Testis (tissue), 3 donors: ENCODE measurements around the gene CABCOCO1. TPM values are rescaled to one million over a fixed set of nuclear protein-coding genes. Genes with fewer than 3 reads are reported as not detected.

Experiments used
- DNase-seq: peaks from one replicate; pipeline ENCODE4 v3.0.0-alpha.2; 2019
- H3K27ac ChIP-seq, 2 donors: fragments of 200-600 bp; sonication (generic); one replicate each; pipeline ENCODE4 v1.5.1; 2019
- H3K27me3 ChIP-seq: fragments of 200-600 bp; sonication (generic); one replicate; pipeline ENCODE4 v1.5.1; 2019
- H3K36me3 ChIP-seq: fragments of 200-600 bp; sonication (generic); one replicate; pipeline ENCODE4 v1.5.1; 2017; ENCODE audit warnings: low read depth; ENCODE audit errors: missing control alignments
- H3K4me1 ChIP-seq: fragments of 200-600 bp; sonication (generic); one replicate; pipeline ENCODE4 v1.5.1; 2019
- H3K4me3 ChIP-seq, 2 donors: fragments of 200-600 bp; sonication (generic); one replicate each; pipeline ENCODE4 v1.5.1; 2017 to 2019
- H3K9me3 ChIP-seq: fragments of 200-600 bp; sonication (generic); one replicate; pipeline ENCODE4 v1.5.1; 2017
- POLR2A ChIP-seq: fragments of 450-650 bp; IDR thresholded peaks from one replicate; pipeline ENCODE4 v1.6.1; 2017; ENCODE audit warnings: antibody characterized with exemption, mild to moderate bottlenecking, moderate library complexity
- whole genome bisulfite sequencing, 2 donors: methylation state at CpG; one replicate each; pipeline ENCODE4 v1.1.5; 2018; 5-methylcytosine and 5-hydroxymethylcytosine counted together
- intact Hi-C: fragments of 100-400 bp; cut with DNase I; formaldehyde crosslinking; loops from one replicate; pipeline ENCODE4 v1.15.1; 2023; ENCODE audit warnings: low total_unique reads
- polyA plus RNA-seq: library from polyadenylated mRNA; stranded (reverse); fragments of 350-450 nt; fragmentation: Illumina TruSeq; extraction: RNeasy Lipid Tissue Mini Kit (QIAGEN cat#74804); gene quantifications from one replicate; pipeline ENCODE4 v1.2.3, GENCODE V29; 2014; ENCODE audit warnings: low read depth, low replicate concordance; ENCODE audit not compliant: insufficient read depth
- total RNA-seq, 2 donors: library from RNA; depleted of rRNA; stranded (reverse); fragments of >200 nt; gene quantifications; one replicate each; pipeline ENCODE4 v1.2.3, GENCODE V29; 2016
- TF ChIP-seq, protein P1 (sequence below), 3 experiments: fragments of 450-650 bp in 2 of 3; fragments of 200-600 bp in 1 of 3; sonication (generic) in 1 of 3; IDR thresholded peaks; one replicate each; pipeline ENCODE4 v1.5.1; 2016 to 2019; ENCODE audit warnings: antibody characterized with exemption in 3 of 3, mild to moderate bottlenecking in 2 of 3, moderate library complexity in 1 of 3

Gene CABCOCO1
- total and polyA plus RNA-seq, 3 donors from 2014 or later: 2.5 to 26.0 (median 10.2) TPM

DNA sequence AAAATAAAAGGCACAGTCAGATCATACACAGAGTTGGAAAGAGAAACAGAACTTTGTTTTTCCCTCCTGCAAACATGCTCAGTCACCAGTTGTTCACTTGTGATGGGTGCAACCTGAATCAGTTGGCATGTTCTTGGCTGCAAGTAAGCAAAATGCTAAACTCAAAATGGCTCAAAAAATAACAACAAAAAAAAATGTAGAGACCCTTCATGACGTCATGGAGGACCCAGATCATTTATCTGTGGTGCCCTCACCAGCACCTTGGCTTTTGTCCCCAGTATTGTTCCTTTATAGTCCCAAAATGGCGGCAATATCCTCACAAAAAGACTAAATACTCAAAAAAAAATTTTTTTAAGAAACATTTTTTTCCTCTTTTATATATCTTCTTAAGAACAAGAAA is 112.4 kb downstream of the CABCOCO1 start:
- WGBS, 2 donors: 65 to 67% methylated on average over 2 of the region's 2 CpGs
- no peak for DNase-seq
- intact Hi-C loops: no loop called here
- Histone ChIP-seq H3K9me3 (no peaks in the 10 kb centered on the region), H3K27me3 (no peaks in the 10 kb centered on the region), H3K27ac (no peak overlapping the region), H3K36me3 (no peaks in the 10 kb centered on the region), H3K4me3 (no peak overlapping the region), H3K4me1 (no peaks in the 10 kb centered on the region)
- TF ChIP-seq, protein P1, sequence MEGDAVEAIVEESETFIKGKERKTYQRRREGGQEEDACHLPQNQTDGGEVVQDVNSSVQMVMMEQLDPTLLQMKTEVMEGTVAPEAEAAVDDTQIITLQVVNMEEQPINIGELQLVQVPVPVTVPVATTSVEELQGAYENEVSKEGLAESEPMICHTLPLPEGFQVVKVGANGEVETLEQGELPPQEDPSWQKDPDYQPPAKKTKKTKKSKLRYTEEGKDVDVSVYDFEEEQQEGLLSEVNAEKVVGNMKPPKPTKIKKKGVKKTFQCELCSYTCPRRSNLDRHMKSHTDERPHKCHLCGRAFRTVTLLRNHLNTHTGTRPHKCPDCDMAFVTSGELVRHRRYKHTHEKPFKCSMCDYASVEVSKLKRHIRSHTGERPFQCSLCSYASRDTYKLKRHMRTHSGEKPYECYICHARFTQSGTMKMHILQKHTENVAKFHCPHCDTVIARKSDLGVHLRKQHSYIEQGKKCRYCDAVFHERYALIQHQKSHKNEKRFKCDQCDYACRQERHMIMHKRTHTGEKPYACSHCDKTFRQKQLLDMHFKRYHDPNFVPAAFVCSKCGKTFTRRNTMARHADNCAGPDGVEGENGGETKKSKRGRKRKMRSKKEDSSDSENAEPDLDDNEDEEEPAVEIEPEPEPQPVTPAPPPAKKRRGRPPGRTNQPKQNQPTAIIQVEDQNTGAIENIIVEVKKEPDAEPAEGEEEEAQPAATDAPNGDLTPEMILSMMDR (IDR thresholded peaks at IDR 0.05): no peak
- TF ChIP-seq POLR2A: no peak

DNA sequence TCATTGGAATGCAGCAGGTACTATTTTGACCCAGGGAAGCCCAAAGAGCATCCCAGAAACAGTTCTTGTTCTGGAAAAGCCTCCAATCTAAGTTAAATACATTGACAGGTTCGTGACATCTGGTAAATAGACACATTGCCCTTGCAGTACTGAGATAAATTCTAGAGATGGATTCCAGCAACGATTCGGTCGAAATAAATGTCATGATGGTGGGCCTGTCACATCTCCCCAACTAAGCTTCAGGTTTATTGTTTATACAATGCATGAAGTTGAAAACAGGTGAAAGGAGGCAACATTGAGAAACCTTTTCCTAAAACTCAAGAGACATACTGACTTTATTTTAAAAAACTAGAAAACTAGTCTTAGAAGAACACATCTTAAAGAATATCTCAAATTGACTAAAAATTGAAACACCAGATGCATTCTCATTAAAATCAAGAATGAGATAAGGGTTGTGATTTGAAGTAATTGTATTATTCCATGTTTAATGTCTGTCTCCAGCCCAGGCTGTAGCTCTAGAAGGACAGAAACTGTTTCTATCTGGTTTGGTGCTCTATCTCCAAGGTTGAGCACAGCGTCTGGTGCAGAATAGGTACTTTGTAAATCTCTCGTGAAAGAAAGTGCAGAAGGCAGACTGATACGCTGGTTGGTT is 114.0 kb downstream of the CABCOCO1 start:
- Histone ChIP-seq H3K9me3 (no peaks in the 10 kb centered on the region), H3K36me3 (no peaks in the 10 kb centered on the region), H3K4me1 (no peaks in the 10 kb centered on the region), H3K27ac (no peak overlapping the region), H3K27me3 (no peaks in the 10 kb centered on the region), H3K4me3 (no peak overlapping the region)
- intact Hi-C loops: no loop called here
- DNase-seq: peak; percentile 17
- WGBS, 2 donors: 66 to 68% methylated on average over 7 of the region's 7 CpGs
- no peak for TF ChIP-seq POLR2A
- TF ChIP-seq, protein P1 (IDR thresholded peaks at IDR 0.05): no peak

DNA sequence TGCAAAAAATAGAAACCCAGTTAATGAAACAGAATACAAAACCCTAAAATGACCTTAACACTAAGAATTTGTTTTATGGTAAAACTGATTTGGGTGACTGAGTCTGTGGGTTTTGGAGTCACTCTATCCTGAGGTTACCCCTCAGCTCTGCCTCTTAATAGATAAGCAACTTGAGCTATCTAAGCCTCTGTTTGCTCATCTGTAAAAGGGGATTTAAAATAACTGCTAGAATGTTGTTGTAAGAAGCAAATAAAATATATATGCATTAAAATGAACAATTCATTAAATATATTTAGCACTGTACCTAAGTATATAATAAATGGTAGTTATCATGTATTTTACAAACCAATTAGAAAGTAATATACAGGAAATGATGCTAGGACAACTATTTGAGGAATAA is 115.4 kb downstream of the CABCOCO1 start:
- Histone ChIP-seq H3K9me3 (no peaks in the 10 kb centered on the region), H3K36me3 (no peaks in the 10 kb centered on the region), H3K4me1 (no peaks in the 10 kb centered on the region), H3K4me3 (no peak overlapping the region), H3K27ac (no peak overlapping the region), H3K27me3 (no peaks in the 10 kb centered on the region)
- intact Hi-C loops: no loop called here
- no peak for TF ChIP-seq POLR2A
- TF ChIP-seq, protein P1 (IDR thresholded peaks at IDR 0.05): no peak
- DNase-seq: no peak

DNA sequence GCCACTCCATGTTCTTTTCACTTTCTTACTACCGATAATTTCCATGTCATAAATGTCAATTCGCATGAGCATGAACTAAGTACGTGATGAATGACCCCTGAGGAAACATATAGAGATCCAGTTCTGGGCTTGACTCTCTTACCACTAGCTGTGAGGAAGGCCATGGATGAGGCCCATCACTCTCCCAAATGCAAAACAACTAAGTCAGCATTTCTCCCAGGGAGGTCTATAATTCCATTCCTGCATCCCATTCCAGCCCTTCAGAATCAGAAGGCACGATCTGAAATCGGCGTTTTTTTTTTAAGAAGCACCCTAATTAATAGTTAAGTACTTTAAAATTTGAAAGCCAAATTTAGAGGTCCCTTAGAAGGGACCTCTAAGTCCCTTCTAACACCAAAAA is 116.5 kb downstream of the CABCOCO1 start:
- 85 to 94% methylated on average over 6 of the region's 6 CpGs for WGBS, 2 donors
- intact Hi-C loops: no loop called here
- Histone ChIP-seq H3K27ac (no peak overlapping the region), H3K9me3 (no peaks in the 10 kb centered on the region), H3K27me3 (no peaks in the 10 kb centered on the region), H3K4me1 (no peaks in the 10 kb centered on the region), H3K4me3 (no peak overlapping the region), H3K36me3 (no peaks in the 10 kb centered on the region)
- TF ChIP-seq, protein P1 (IDR thresholded peaks at IDR 0.05): no peak
- no peak for TF ChIP-seq POLR2A
- DNase-seq: no peak
